ENCODE results near the gene SDHAF1.

The SDHAF1 gene

DNA sequence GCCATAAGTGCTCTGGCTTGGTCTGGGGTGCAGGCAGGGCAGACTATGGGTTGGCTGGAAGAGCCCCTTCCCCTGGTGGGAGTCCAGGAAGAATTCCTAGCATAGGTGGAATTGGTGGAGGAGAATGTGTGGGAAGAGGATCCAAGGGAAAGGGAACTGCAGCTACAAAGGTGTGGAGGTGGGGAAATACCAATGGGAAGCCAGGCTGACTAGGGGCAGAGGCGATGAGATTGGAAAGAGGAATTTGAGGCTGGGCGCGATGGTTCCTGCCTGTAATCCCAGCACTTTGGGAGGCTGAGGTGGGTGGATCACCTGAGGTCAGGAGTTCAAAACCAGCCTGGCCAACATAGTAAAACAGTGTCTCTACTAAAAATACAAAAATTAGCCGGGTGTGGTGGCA lies 4.8 kb upstream of the SDHAF1 start:
- Histone ChIP-seq H3K36me3 (ENCODE audit: insufficient read depth, low read length) (no peaks in the 10 kb centered on the region), H3K27me3 (ENCODE audit: insufficient read depth, low read length, poor library complexity, severe bottlenecking) (peaks cover 13% of the 10 kb centered on the region)

DNA sequence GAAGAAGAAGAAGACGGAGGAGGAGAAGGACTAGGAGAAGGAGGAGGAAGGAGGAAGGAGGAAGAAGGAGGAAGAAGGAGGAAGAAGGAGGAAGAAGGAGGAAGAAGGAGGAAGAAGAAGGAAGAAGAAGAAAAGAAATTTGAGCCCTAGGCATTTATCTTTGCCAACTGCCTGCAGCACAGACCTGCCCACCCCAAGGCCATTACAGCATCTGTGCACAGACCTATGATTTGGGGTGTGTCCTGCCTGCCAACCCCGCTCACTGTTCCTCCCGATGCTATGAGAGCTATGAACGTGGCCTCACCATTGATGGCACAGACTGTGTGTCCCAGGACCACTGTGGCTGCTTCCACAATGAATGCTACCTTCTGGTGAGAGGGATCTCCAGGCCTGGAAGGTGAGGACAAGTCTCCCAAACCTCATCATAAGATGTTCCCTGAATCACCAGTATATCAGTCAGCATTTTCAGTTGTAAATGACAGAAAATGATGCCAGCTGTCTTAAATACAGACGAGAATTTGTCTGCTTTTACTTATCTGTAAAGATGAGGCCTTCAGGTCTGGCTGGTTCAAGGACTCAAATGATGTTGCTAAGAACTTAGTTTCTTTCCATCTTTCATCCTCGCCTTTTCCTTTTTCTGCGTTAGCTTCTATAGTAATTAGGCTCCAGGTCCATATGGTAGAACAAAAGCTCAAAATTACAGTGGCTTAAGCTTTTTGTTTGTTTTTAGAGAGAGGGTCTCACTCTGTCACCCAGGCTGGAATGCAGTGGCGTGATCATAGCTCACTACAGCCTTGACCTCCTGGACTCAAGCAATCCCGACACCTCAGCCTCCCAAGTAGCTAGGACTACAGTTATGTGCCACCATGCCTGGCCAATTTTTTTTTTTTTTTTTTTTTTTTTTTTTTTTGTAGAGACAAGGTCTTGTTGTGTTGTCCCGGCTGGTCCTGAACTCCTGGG lies 3.9 kb upstream of the SDHAF1 start:
- TF ChIP-seq, protein P1, sequence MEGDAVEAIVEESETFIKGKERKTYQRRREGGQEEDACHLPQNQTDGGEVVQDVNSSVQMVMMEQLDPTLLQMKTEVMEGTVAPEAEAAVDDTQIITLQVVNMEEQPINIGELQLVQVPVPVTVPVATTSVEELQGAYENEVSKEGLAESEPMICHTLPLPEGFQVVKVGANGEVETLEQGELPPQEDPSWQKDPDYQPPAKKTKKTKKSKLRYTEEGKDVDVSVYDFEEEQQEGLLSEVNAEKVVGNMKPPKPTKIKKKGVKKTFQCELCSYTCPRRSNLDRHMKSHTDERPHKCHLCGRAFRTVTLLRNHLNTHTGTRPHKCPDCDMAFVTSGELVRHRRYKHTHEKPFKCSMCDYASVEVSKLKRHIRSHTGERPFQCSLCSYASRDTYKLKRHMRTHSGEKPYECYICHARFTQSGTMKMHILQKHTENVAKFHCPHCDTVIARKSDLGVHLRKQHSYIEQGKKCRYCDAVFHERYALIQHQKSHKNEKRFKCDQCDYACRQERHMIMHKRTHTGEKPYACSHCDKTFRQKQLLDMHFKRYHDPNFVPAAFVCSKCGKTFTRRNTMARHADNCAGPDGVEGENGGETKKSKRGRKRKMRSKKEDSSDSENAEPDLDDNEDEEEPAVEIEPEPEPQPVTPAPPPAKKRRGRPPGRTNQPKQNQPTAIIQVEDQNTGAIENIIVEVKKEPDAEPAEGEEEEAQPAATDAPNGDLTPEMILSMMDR (conservative IDR thresholded peaks at IDR 0.05; ENCODE audit: low read length), result no peak
- TF ChIP-seq EZH2phosphoT487 (IDR thresholded peaks at IDR 0.05; ENCODE audit: borderline replicate concordance), result no peak
- H3K79me2 ChIP-seq (ENCODE audit: insufficient read depth, low read length), result peaks cover 10% of the 10 kb centered on the region
- peaks cover 5% of the 10 kb centered on the region for H4K20me1 ChIP-seq (ENCODE audit: insufficient read depth, low read length, poor library complexity, severe bottlenecking)
- H2AFZ ChIP-seq (ENCODE audit: low read length), result no peak overlapping the region
- H3K9me2 ChIP-seq (replicated peaks; ENCODE audit: low read depth, low read length), result no peaks in the 10 kb centered on the region
- H3K9ac ChIP-seq (ENCODE audit: low read depth, low read length, poor library complexity, severe bottlenecking), result no peak overlapping the region
- H3K27me3 ChIP-seq (ENCODE audit: insufficient read depth, low read length, poor library complexity, severe bottlenecking), result peaks cover 11% of the 10 kb centered on the region
- no peak overlapping the region for H3K4me3 ChIP-seq (ENCODE audit: low read length, poor library complexity, severe bottlenecking)
- no peaks in the 10 kb centered on the region for H3F3A ChIP-seq (ENCODE audit: low read depth)
- peaks cover 11% of the 10 kb centered on the region for H3K4me1 ChIP-seq (ENCODE audit: insufficient read depth, low read length, poor library complexity, severe bottlenecking)
- H3K36me3 ChIP-seq (ENCODE audit: insufficient read depth, low read length), result no peaks in the 10 kb centered on the region
- no peak overlapping the region for H3K4me2 ChIP-seq (ENCODE audit: low read depth, low read length, poor library complexity, severe bottlenecking)
- no peaks in the 10 kb centered on the region for H3K9me3 ChIP-seq (ENCODE audit: insufficient read depth, low read depth, low read length)

More for the DNA sequence above, 4.8 kb upstream of the SDHAF1 start:
- H3K4me3 ChIP-seq (ENCODE audit: low read length, poor library complexity, severe bottlenecking), result no peak overlapping the region
- 0 out of 2 replicates have a peak, but pooled peaks cover 2% of the 10 kb centered on the region for H3K79me2 ChIP-seq (ENCODE audit: insufficient read depth, low read length)
- TF ChIP-seq, protein P1 (conservative IDR thresholded peaks at IDR 0.05; ENCODE audit: low read length), result no peak
- no peak for TF ChIP-seq EZH2phosphoT487 (IDR thresholded peaks at IDR 0.05; ENCODE audit: borderline replicate concordance)
- no peak overlapping the region for H2AFZ ChIP-seq (ENCODE audit: low read length)
- H3K9me3 ChIP-seq (ENCODE audit: insufficient read depth, low read depth, low read length), result no peaks in the 10 kb centered on the region
- H3K9me2 ChIP-seq (replicated peaks; ENCODE audit: low read depth, low read length), result no peaks in the 10 kb centered on the region
- H4K20me1 ChIP-seq (ENCODE audit: insufficient read depth, low read length, poor library complexity, severe bottlenecking), result no peaks in the 10 kb centered on the region
- H3K4me2 ChIP-seq (ENCODE audit: low read depth, low read length, poor library complexity, severe bottlenecking), result no peak overlapping the region
- no peak overlapping the region for H3K9ac ChIP-seq (ENCODE audit: low read depth, low read length, poor library complexity, severe bottlenecking)
- no peaks in the 10 kb centered on the region for H3F3A ChIP-seq (ENCODE audit: low read depth)
- peaks cover 5% of the 10 kb centered on the region for H3K4me1 ChIP-seq (ENCODE audit: insufficient read depth, low read length, poor library complexity, severe bottlenecking)

DNA sequence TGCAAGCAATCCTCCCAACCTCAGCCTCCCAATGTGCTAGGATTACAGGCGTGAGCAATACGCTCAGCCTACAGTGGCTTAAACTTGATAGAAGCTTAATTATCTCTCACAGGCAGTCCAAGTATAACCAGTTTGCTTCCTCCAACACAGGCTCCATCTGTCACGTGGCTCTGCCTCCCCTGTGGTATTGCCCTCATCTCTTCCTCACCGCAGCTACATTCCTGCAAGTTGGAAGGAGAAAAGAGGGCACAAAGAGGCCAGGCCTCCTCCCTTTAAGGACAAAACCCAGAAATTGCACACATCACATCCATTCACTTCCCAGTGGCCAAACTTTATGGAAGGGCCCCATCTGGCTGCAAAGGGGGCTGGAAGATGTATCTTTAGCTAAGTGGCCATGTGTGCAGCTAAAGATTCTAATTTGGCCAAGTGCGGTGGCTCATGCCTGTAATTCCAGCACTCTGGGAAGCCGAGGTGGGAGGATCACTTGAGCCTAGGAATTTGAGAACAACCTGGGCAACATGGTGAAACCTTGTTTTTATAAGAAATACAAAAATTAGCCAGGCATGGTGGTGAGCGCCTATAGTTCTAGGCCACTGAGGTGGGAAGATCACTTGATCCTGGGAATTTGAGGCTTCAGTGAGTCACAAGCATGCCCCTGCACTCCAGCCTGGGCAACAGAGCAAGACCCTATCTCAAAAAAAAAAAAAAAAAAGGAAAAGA lies 3.1 kb upstream of the SDHAF1 start:
- Histone ChIP-seq H3K27me3 (ENCODE audit: insufficient read depth, low read length, poor library complexity, severe bottlenecking) (peaks cover 2% of the 10 kb centered on the region), H3K9me3 (ENCODE audit: insufficient read depth, low read depth, low read length) (no peaks in the 10 kb centered on the region), H3K9me2 (replicated peaks; ENCODE audit: low read depth, low read length) (no peaks in the 10 kb centered on the region), H3K36me3 (ENCODE audit: insufficient read depth, low read length) (no peaks in the 10 kb centered on the region), H3K4me3 (ENCODE audit: low read length, poor library complexity, severe bottlenecking) (no peak overlapping the region), H3K4me1 (ENCODE audit: insufficient read depth, low read length, poor library complexity, severe bottlenecking) (peaks cover 20% of the 10 kb centered on the region), H3F3A (ENCODE audit: low read depth) (no peaks in the 10 kb centered on the region), H3K79me2 (ENCODE audit: insufficient read depth, low read length) (peaks cover 19% of the 10 kb centered on the region), H4K20me1 (ENCODE audit: insufficient read depth, low read length, poor library complexity, severe bottlenecking) (peaks cover 12% of the 10 kb centered on the region), H2AFZ (ENCODE audit: low read length) (no peak overlapping the region), H3K9ac (ENCODE audit: low read depth, low read length, poor library complexity, severe bottlenecking) (no peak overlapping the region), H3K4me2 (ENCODE audit: low read depth, low read length, poor library complexity, severe bottlenecking) (no peak overlapping the region)
- TF ChIP-seq EZH2phosphoT487 (IDR thresholded peaks at IDR 0.05; ENCODE audit: borderline replicate concordance), result no peak
- TF ChIP-seq, protein P1 (conservative IDR thresholded peaks at IDR 0.05; ENCODE audit: low read length), result no peak

All from Loucy (cell line).